Ecto neural progenitor cell (in vitro differentiated cells): ENCODE measurements around the gene EIF2B2.

Source experiments
- DNase-seq: peaks from one replicate; pipeline ENCODE4 v3.0.0-alpha.2; 2018; ENCODE audit warnings: low spot score

Gene EIF2B2

DNA sequence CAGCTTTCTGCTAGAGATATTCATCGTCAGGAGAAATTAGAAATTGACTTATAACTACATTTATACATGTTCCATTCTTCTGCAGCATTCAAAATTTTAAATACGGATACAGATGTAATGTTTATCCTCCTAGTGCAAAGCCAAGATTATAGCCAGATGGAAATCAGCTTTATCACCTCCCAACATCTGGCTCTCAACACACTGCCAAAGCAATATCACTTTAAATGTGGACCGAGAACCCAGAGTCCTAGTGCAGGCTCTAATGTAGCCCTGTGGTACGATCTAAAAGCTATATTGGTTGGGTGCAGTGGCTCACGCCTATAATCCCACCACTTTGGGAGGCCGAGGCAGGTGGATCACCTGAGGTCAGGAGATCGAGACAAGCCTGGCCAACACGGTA lies 42.0 kb downstream of the EIF2B2 start:
- no peak for DNase-seq

DNA sequence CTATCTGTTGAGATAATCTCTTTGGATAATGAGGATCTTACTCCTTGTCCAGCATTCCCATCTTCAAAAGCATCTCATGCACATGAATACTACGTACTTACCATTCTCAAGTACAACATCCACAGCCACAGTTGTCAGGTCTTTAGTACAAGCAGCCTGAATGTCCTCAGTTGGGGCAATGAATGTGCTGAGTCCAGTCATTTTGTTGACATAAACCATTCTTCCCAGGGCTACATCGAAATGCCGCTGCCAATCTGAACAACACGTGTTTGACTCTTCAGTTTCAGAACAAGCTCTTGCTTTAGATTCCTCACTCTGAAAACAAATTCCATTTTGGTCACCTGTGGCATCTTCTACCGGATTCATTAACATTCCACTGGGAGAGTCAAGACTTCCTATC lies 43.6 kb downstream of the EIF2B2 start:
- DNase-seq = no peak

DNA sequence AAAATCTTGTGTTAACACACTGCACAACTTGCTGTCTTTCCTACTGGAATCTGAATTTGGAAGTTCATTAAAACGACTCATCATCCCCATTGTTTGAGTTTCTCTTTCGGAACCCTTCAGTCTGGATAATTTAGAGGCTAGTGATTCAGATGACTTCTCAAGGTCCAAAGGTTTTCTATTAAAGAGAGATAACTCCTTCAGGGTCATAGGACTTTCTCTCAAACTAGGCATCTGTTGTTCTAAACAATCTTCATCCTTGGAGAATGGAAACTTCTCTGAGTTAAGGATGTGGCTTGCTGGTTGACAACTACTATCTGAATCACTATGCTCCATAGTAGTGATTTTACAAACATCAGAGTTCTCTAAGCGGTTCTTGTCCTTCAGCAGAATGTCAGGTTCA lies 44.2 kb downstream of the EIF2B2 start:
- DNase-seq = no peak

DNA sequence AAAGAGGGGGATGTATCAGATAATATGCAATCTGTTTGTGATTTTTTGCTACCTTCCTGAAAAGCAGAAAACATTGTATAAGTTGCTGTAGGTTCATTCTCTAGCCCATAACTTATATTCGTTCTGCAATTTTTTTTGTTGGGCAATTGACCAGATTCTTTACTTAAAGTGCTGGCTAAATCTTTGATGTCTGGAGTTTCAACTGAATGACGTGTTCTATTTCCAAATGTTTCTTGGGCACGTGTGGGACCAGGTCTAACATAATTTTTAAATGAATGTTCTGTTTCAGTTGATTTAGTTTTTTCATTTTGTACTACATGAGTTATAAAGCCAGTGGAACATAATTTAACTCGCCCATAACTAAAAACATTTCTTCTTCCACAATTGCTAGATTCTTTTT lies 44.8 kb downstream of the EIF2B2 start:
- no peak for DNase-seq

DNA sequence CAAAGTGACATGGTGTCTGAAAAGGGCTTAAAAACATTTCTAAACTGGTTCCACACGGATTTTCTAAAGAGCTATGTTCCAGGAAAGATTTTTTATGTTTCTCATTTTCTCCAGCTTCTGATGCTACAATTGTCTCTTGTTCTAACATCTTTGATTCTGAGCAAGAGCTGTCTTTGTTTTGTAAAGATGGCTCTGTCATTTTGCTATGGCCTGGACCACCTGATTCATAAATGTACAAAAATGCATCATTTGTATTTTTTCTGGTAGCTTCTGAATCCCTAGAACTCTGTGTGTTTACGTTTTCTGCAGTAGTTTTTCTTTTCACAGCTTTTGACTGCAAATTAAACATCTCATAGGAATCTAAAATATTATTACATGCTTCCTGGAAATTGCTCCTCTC lies 45.4 kb downstream of the EIF2B2 start:
- no peak for DNase-seq

DNA sequence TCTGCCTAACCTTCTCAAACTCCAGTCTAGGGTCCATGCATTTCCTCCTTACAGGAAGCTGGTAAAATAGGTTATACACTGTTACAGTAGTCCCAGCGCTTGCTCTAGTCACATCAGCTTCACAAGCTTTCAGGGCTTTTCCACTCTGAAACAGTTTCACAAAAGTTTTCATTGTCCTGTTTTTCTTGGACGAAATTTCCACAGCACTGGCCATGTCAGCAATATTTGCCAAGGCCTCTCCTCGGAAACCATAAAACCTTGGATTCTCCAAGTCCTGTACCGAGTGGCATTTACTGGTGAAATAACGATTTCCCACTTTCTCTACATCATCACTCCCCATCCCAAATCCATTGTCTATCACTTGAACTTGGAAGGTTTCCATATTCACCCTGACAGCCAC lies 46.4 kb downstream of the EIF2B2 start:
- no peak for DNase-seq

DNA sequence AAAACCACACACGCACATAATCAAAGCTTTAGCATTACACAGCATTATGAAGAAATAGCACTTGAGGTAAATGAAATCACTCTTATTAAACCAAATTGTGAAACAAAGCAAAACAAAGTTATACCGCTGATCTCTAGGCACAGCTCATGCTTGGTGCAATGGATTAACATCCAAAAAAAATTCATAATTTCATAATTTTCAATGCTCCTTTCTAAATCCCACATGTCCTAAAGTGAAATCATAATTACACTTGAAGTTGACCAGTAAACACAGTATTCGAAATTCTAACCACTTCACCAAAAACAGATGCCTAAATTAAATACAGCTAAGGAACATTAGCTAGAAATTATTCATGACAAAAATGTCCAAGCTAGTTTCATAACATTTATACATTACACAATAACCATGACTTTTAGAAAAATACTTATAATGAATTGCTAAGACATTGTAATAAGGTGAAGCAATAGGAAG lies 47.0 kb downstream of the EIF2B2 start:
- DNase-seq = no peak

DNA sequence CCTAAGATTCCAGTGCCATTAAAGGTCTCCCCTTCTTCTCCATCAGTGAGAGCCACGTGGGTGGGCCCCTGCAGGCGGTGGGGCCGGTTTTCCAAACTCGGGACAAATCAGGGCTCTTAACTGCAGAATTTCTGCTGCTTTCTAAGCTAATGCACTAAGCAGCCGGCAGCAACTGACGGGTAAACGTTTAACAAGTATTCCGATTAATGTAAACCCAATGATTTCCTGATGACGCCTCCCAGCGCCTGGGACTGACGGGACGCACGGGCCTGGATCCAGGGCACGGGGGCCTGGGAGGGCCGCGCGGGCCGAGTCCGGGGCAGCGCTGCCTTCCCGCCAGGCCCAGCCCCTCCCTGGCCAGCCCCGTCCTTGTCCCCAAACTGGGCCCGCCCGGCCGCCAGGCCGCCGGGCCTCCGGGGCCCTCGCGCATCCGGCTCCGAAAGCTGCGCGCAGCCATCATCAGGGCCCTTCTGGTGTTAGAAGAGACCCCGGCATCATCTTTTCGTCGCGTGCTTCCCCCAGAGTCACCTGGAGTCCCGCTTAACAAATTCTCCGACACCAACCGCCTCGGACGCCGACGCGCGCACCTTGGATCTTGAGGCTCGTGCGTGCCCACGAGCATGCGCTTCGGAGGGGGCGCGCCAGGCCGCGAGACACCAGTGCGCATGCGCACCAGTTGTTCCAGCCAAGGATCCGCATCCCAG lies 48.3 kb downstream of the EIF2B2 start, which contains the start of gene MLH3:
TSS of gene MLH3 (minus strand) at position 616 of the 704 bp plus-strand sequence. CDS start 1,812 bp downstream, outside the sequence.
- peak; percentile 91 for DNase-seq

DNA sequence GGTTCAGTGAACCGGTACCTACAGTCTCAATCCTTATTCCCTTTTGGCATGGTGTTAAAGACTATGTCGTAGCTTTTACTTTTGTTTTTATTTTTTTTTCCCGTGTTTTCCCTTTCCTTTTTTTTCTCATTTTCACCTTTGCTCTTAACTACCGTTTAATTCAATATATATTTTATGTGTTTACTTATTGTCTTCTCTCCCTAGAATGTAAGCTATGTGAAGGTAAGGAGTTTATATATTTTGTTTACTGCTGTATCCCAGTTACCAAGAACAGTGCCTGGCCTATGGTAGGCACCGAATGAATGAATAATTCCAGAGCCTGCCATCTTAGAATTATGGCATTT lies 48.8 kb downstream of the EIF2B2 start:
- DNase-seq = no peak

DNA sequence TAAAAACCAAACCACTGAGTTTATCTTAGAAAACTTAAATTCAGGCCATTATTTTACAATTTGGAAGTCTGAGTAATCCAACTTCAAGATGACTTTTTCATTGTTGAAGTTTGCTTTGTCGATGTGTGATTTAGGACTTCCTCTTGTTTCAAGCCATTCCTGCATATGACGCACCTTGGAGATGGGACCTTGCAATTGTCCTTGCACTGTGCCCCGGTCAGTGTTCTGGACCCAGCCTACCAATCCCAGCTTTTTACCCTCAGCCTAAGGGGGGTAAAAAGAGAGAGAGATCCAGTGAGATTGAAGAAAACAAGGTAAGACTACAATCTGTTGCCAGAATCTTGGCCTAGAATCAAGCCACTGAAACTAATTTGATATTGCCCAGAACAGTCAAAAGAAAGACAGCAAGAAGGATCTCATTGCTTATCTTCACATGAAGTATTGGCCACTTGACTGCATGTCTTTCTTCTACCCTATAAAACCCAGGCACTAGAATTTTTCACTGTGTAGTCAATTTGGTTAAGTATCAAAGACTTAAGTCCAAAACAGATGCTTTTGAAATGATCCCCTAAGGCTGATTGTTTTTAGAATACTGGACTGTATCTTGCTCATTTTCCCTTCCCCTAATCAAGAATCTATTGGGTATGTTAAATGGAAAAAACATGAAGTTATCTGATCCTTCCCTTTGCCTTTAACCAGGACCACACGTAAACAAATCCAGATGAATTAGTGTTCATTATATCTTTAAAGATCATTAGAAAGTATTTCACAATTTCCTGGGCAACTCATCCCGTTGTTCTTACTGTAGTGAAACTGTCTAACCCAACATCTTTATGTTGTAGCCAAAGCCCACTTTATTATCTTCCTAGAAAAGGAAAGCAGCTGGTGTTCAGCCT lies 50.9 kb downstream of the EIF2B2 start:
- DNase-seq = no peak

DNA sequence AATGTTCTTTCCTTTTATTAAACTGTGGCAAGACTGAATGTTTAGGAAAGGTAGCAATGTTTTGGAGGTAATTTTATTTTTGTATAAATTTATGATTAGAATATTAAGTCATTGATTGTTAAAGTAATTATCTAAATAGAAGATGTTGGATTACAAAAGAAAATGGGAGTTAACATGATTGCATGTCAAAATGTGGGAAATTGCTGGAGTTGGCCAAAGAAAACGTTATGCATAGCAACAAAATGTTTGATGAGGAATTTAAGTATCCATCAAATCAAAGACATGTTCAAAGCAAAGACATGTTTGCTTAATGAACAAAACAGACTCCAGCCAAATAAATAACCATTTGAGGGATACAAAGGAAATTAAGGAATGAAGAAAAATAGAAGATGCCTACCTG lies 51.7 kb downstream of the EIF2B2 start:
- DNase-seq = no peak

DNA sequence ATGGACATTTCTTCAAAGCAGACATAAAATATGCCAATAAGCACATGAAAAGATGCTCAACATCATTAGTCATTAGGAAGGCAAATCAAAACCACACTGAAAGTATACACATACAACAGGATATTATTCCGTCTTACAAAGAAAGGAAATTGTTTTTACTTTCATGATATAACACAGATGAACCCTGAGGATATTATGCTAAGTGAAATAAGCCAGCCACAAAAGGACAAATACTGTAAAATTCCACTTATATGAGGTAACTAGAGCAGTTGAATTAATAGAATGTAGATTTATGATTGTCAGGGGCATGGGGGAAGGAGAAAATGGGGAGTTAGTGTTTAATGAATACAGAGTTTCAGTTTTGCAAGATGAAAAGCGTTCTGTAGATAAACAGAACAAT lies 56.9 kb downstream of the EIF2B2 start:
- no peak for DNase-seq

DNA sequence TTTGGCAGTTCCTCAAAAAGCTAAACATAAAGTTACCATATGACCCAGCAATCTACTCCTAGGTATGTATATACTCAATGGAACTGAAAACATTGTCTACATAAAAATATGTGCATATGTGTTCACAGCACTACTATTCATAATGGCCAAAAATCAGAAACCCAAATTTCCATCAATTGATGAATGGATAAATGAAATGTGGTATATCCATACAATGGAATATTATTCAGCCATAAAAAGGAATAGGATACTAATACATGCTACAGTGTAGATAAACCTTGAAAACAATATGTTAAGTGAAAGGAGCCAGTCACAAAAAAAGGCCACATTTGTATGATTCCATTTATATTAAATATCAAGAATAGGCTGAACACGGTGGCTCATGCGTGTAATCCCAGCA lies 57.7 kb downstream of the EIF2B2 start:
- DNase-seq = no peak
